ENCODE data around the gene SH2D3A. TPM values are rescaled to one million over a fixed set of nuclear protein-coding genes. Genes with fewer than 3 reads are reported as not detected.
"Not testable (repeated sequence)": the region's sequence is repeated elsewhere in the genome, so short reads cannot be mapped to it uniquely, and the experiment has no call there.

The SH2D3A gene
- total and polyA plus RNA-seq, 2 of the 8 experiments (the other 6 are each of a cell fraction or from before 2014, with no cell fraction given): 14.5 to 22.1 TPM

- ChIA-PET CTCF (ENCODE audit: partially characterized antibody) (interaction anchor here (0.6 to 1.1 kb wide), 4 partner anchors 10 to 446 kb away, joined by 3 to 4 read pairs (median 4); no protein-coding TSS in a partner anchor), POLR2A (ENCODE audit: partially characterized antibody) (interaction anchor here (1.0 to 1.7 kb wide), 4 partner anchors 10 to 17 kb away, joined by 3 to 7 read pairs (median 4); no protein-coding TSS in a partner anchor)
- H3K79me2 ChIP-seq (ENCODE audit: control insufficient read depth in 1 of 2, insufficient read depth in 2 of 2, low read length in 2 of 2): not testable (repeated sequence)
Observed at GRCh38 chr19:6800160-6800790, 33.0 kb upstream of the SH2D3A start.

More at GRCh38 chr19:6800160-6800790, 33.0 kb upstream of the SH2D3A start:
- not testable (repeated sequence) for H3K56ac ChIP-seq (replicated peaks; ENCODE audit: insufficient read length, low read depth, low read length); H4K91ac ChIP-seq (replicated peaks; ENCODE audit: insufficient read length, low read length); H3K27ac ChIP-seq (ENCODE audit: low read depth, low read length); H3K18ac ChIP-seq (ENCODE audit: extremely low read depth, low read length); H3K9ac ChIP-seq (replicated peaks in 1 of 4; ENCODE audit: extremely low read depth in 1 of 4, low read depth in 3 of 4, low read length in 3 of 4); H3K4ac ChIP-seq (replicated peaks; ENCODE audit: insufficient read length, low read depth, low read length); H3K36me3 ChIP-seq (ENCODE audit: control insufficient read depth in 2 of 4, insufficient read depth in 4 of 4, low read length in 3 of 4); FAIRE-seq; H2AK5ac ChIP-seq (ENCODE audit: low read depth, low read length); DNase-seq (ENCODE audit: low read depth in 1 of 2, low spot score in 2 of 2); H2BK5ac ChIP-seq (ENCODE audit: low read depth, low read length); H3K79me1 ChIP-seq (ENCODE audit: low read depth, low read length); H3K23ac ChIP-seq (ENCODE audit: insufficient read length); H2BK15ac ChIP-seq (ENCODE audit: low read length); H4K8ac ChIP-seq (ENCODE audit: extremely low read depth, insufficient read depth, low read length); H2BK20ac ChIP-seq (ENCODE audit: low read length); H4K20me1 ChIP-seq (replicated peaks in 1 of 2; ENCODE audit: control insufficient read depth in 1 of 2, insufficient read depth in 2 of 2, low read length in 2 of 2); H3K14ac ChIP-seq (ENCODE audit: insufficient read length); H3K4me3 ChIP-seq (ENCODE audit: extremely low read depth in 1 of 4, insufficient read depth in 2 of 4, low read depth in 3 of 4, low read length in 4 of 4); H3K23me2 ChIP-seq (ENCODE audit: low read depth, low read length); H4K5ac ChIP-seq (ENCODE audit: insufficient read length, low read depth, low read length); H3K27me3 ChIP-seq (replicated peaks in 1 of 4; ENCODE audit: control insufficient read depth in 3 of 4, extremely low read depth in 1 of 4, insufficient read depth in 3 of 4, low read length in 3 of 4); H3K4me2 ChIP-seq (ENCODE audit: insufficient read depth in 1 of 2, low read depth in 2 of 2, low read length in 2 of 2); H2BK120ac ChIP-seq (replicated peaks; ENCODE audit: low read depth, low read length); H2AFZ ChIP-seq (ENCODE audit: low read length)
- Histone ChIP-seq H3K4me1 (replicated peaks in 1 of 4; ENCODE audit: control insufficient read depth in 3 of 4, insufficient read depth in 4 of 4, low read length in 3 of 4) (peaks cover 0 to 11% (median 3%) of the 10 kb centered on the region in 4 experiments; a peak in 2 of 7 replicates), H2BK12ac (ENCODE audit: low read depth, low read length) (0 out of 2 replicates have a peak overlapping the region, but pooled peaks have one; percentile 60), H3K9me3 (ENCODE audit: insufficient read depth in 2 of 2, low read depth in 1 of 2, low read length in 1 of 2) (peaks cover 2 to 17% of the 10 kb centered on the region in 2 experiments; a peak in 3 of 4 replicates)
- WGBS, 2 experiments (ENCODE audit: extremely low coverage in 1 of 2, insufficient coverage in 1 of 2, insufficient read length in 1 of 2, insufficient replicate concordance in 2 of 2, low coverage in 1 of 2, low lambda C conversion rate in 2 of 2, missing lambda C conversion rate in 1 of 2): 85% methylated on average over 14 of the region's 14 CpGs; no CpG with 5 or more reads in 1 of the 2 experiments

Measured in H1 (cell line).